ENCODE data around the gene PEMT. TPM values are rescaled to one million over a fixed set of nuclear protein-coding genes. Genes with fewer than 3 reads are reported as not detected.

The PEMT gene
- total and polyA plus RNA-seq, 2 donors from 2014 or later = 36.8 to 52.1 TPM

DNA sequence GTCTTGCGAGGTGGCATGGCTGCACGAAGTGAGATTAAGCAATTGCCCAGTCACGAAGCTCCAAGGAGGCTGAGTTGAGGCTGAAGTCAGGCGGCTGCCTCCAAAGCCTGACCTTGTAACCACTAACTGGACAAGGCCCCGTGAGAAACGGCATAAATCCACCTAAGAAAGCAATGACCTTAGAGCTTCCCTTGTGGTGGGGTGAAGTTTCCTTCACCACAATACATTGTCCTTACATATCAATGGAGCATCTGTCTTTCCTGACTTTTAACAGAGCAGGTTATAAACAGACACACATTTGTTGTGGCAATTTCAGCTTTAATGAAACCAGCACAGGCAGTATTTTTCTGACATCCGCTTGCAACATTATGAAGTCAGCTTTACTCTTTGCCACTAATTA lies 117.2 kb downstream of the PEMT start:
- H3K4me3 ChIP-seq (ENCODE audit: low read length in 3 of 3) = no peak overlapping the region
- no peaks in the 10 kb centered on the region for H3K27me3 ChIP-seq (ENCODE audit: control insufficient read depth, insufficient read depth, low read length)
- H3K9ac ChIP-seq (ENCODE audit: low read length in 3 of 3) = no peak overlapping the region
- H3K27ac ChIP-seq (ENCODE audit: low read depth in 2 of 2, low read length in 2 of 2) = no peak overlapping the region
- no peaks in the 10 kb centered on the region for H3K9me3 ChIP-seq (ENCODE audit: control insufficient read depth in 2 of 3, insufficient read depth in 1 of 3, low read length in 3 of 3)
- no peaks in the 10 kb centered on the region for H3K36me3 ChIP-seq (ENCODE audit: control insufficient read depth in 2 of 3, insufficient read depth in 3 of 3, low read length in 3 of 3)
- no peak for DNase-seq
- intact Hi-C loops (cut with DNase I) = no loop called here
- FAIRE-seq = no peak
- peaks cover 0 to 8% (median 0%) of the 10 kb centered on the region in 3 donors for H3K4me1 ChIP-seq (ENCODE audit: control insufficient read depth in 2 of 3, insufficient read depth in 2 of 3, low read depth in 1 of 3, low read length in 3 of 3)
- TF ChIP-seq, protein P1, sequence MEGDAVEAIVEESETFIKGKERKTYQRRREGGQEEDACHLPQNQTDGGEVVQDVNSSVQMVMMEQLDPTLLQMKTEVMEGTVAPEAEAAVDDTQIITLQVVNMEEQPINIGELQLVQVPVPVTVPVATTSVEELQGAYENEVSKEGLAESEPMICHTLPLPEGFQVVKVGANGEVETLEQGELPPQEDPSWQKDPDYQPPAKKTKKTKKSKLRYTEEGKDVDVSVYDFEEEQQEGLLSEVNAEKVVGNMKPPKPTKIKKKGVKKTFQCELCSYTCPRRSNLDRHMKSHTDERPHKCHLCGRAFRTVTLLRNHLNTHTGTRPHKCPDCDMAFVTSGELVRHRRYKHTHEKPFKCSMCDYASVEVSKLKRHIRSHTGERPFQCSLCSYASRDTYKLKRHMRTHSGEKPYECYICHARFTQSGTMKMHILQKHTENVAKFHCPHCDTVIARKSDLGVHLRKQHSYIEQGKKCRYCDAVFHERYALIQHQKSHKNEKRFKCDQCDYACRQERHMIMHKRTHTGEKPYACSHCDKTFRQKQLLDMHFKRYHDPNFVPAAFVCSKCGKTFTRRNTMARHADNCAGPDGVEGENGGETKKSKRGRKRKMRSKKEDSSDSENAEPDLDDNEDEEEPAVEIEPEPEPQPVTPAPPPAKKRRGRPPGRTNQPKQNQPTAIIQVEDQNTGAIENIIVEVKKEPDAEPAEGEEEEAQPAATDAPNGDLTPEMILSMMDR (IDR thresholded peaks at IDR 0.05; ENCODE audit: borderline replicate concordance, extremely low read depth, insufficient read depth) = no peak

- TF ChIP-seq, protein P1 (IDR thresholded peaks at IDR 0.05; ENCODE audit: borderline replicate concordance, extremely low read depth, insufficient read depth) = no peak
- Histone ChIP-seq H3K4me1 (ENCODE audit: control insufficient read depth in 2 of 3, insufficient read depth in 2 of 3, low read depth in 1 of 3, low read length in 3 of 3) (peaks cover 0 to 2% (median 0%) of the 10 kb centered on the region in 3 donors), H3K27me3 (ENCODE audit: control insufficient read depth, insufficient read depth, low read length) (no peaks in the 10 kb centered on the region), H3K27ac (ENCODE audit: low read depth in 2 of 2, low read length in 2 of 2) (no peak overlapping the region), H3K9ac (ENCODE audit: low read length in 3 of 3) (no peak overlapping the region), H3K9me3 (ENCODE audit: control insufficient read depth in 2 of 3, insufficient read depth in 1 of 3, low read length in 3 of 3) (no peaks in the 10 kb centered on the region), H3K4me3 (ENCODE audit: low read length in 3 of 3) (no peak overlapping the region), H3K36me3 (ENCODE audit: control insufficient read depth in 2 of 3, insufficient read depth in 3 of 3, low read length in 3 of 3) (no peaks in the 10 kb centered on the region)
- intact Hi-C loops (cut with DNase I) = no loop called here
- no peak for DNase-seq
- no peak for FAIRE-seq
Observed at GRCh38 chr17:17472333-17472920, 119.1 kb downstream of the PEMT start.

DNA sequence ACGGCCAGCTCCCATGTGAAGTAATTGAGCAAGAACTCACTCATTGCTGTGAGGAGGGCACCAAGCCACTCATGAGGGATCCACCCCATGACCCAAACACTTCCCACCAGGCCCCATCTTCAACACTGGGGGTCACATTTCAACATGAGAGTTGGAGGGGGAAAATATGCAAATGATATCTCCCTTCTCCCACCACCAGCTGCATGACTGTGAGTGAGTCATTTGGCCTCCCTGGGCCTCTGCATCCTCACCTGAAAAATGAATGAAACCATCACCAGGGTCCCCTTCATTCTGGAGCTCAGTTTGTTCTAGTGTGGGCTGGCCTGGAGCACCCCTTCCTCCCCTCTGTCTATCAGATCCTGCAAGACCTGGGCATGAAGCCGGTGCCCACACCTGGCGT lies 121.5 kb downstream of the PEMT start:
- H3K36me3 ChIP-seq (ENCODE audit: control insufficient read depth in 2 of 3, insufficient read depth in 3 of 3, low read length in 3 of 3) = no peaks in the 10 kb centered on the region
- H3K9ac ChIP-seq (ENCODE audit: low read length in 3 of 3) = no peak overlapping the region
- H3K27me3 ChIP-seq (ENCODE audit: control insufficient read depth, insufficient read depth, low read length) = no peaks in the 10 kb centered on the region
- TF ChIP-seq, protein P1 (IDR thresholded peaks at IDR 0.05; ENCODE audit: borderline replicate concordance, extremely low read depth, insufficient read depth) = no peak
- intact Hi-C loops (cut with DNase I) = no loop called here
- H3K4me1 ChIP-seq (ENCODE audit: control insufficient read depth in 2 of 3, insufficient read depth in 2 of 3, low read depth in 1 of 3, low read length in 3 of 3) = no peaks in the 10 kb centered on the region
- H3K9me3 ChIP-seq (ENCODE audit: control insufficient read depth in 2 of 3, insufficient read depth in 1 of 3, low read length in 3 of 3) = no peaks in the 10 kb centered on the region
- no peak for FAIRE-seq
- H3K27ac ChIP-seq (ENCODE audit: low read depth in 2 of 2, low read length in 2 of 2) = no peak overlapping the region
- no peak overlapping the region for H3K4me3 ChIP-seq (ENCODE audit: low read length in 3 of 3)
- DNase-seq = no peak

- Histone ChIP-seq H3K27ac (ENCODE audit: low read depth in 2 of 2, low read length in 2 of 2) (no peak overlapping the region), H3K4me1 (ENCODE audit: control insufficient read depth in 2 of 3, insufficient read depth in 2 of 3, low read depth in 1 of 3, low read length in 3 of 3) (no peaks in the 10 kb centered on the region), H3K36me3 (ENCODE audit: control insufficient read depth in 2 of 3, insufficient read depth in 3 of 3, low read length in 3 of 3) (no peaks in the 10 kb centered on the region), H3K4me3 (ENCODE audit: low read length in 3 of 3) (no peak overlapping the region), H3K27me3 (ENCODE audit: control insufficient read depth, insufficient read depth, low read length) (no peaks in the 10 kb centered on the region), H3K9me3 (ENCODE audit: control insufficient read depth in 2 of 3, insufficient read depth in 1 of 3, low read length in 3 of 3) (no peaks in the 10 kb centered on the region), H3K9ac (ENCODE audit: low read length in 3 of 3) (no peak overlapping the region)
- DNase-seq (no peak), FAIRE-seq (no peak)
- TF ChIP-seq, protein P1 (IDR thresholded peaks at IDR 0.05; ENCODE audit: borderline replicate concordance, extremely low read depth, insufficient read depth) = no peak
- intact Hi-C loops (cut with DNase I) = no loop called here
Observed at GRCh38 chr17:17469358-17469757, 122.2 kb downstream of the PEMT start.

Data from kidney (tissue), 14 donors.